Neural progenitor cell (in vitro differentiated cells): ENCODE measurements around the gene PPFIA1.

Experiments used
- CTCF ChIP-seq: fragments of 200-600 bp; sonication (generic); IDR thresholded peaks from 2 replicates; pipeline ENCODE4 v1.5.1; 2017; ENCODE audit warnings: antibody characterized with exemption, mild to moderate bottlenecking
- EZH2 ChIP-seq: fragments of 200-600 bp; sonication (generic); IDR thresholded peaks from 2 replicates; pipeline ENCODE4 v1.6.1; 2017; ENCODE audit warnings: antibody characterized with exemption, mild to moderate bottlenecking, moderate library complexity

- no peak for TF ChIP-seq CTCF
- TF ChIP-seq EZH2, result no peak
Measured at GRCh38 chr11:70371241-70371640, 100.8 kb downstream of the PPFIA1 start.
